Ovary (tissue), 3 donors: ENCODE data around the gene GIN1.

Experiments used
- CTCF ChIP-seq, 3 donors: fragments of 450-650 bp in 2 of 3; fragments of 200-600 bp in 1 of 3; IDR thresholded peaks; one replicate each; pipeline versions ENCODE4 v1.5.1 to v1.8.0; 2016 to 2022; ENCODE audit warnings: antibody characterized with exemption in 3 of 3, mild to moderate bottlenecking in 1 of 3
- EP300 ChIP-seq: sonication (generic); formaldehyde crosslinking; IDR thresholded peaks from one replicate; pipeline ENCODE4 v1.6.1; 2017; ENCODE audit warnings: antibody characterized with exemption
- POLR2A ChIP-seq: fragments of 450-650 bp; IDR thresholded peaks from one replicate; pipeline ENCODE4 v1.6.1; 2017; ENCODE audit warnings: antibody characterized with exemption, mild to moderate bottlenecking, moderate library complexity
- donor health status: DM: no; HTN: no; CAD: no.

- TF ChIP-seq CTCF (IDR thresholded peaks at IDR 0.05) = no peak
- no peak for TF ChIP-seq EP300
- no peak for TF ChIP-seq POLR2A
These were observed 30.7 kb downstream of the GIN1 start for GRCh38 chr5:103089272-103089671.
